ENCODE data around the gene ATP12A.

DNA sequence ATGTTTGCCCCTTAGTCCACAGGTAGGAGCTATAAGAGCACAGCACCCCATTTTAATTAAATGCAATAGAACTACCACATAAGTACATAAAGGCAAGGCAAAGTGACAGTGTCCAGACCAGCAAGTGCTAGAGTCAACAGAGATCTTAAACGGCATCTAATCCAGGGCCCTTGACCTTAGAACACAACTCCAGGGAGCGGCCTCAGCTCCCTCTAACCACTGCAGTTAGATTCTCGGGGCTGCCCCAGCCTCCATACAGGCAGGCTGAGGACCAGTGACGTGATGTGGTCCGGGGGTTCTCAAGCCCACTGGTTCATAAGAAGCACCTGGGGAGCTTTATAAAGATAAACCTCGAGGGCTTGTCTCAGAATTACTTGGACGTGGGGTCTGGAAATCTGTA is 10.0 kb upstream of the ATP12A start:
- no peak for TF ChIP-seq EZH2 (IDR thresholded peaks at IDR 0.05; ENCODE audit: borderline replicate concordance, low read depth, low read length, poor library complexity, severe bottlenecking)
- TF ChIP-seq, protein P1, sequence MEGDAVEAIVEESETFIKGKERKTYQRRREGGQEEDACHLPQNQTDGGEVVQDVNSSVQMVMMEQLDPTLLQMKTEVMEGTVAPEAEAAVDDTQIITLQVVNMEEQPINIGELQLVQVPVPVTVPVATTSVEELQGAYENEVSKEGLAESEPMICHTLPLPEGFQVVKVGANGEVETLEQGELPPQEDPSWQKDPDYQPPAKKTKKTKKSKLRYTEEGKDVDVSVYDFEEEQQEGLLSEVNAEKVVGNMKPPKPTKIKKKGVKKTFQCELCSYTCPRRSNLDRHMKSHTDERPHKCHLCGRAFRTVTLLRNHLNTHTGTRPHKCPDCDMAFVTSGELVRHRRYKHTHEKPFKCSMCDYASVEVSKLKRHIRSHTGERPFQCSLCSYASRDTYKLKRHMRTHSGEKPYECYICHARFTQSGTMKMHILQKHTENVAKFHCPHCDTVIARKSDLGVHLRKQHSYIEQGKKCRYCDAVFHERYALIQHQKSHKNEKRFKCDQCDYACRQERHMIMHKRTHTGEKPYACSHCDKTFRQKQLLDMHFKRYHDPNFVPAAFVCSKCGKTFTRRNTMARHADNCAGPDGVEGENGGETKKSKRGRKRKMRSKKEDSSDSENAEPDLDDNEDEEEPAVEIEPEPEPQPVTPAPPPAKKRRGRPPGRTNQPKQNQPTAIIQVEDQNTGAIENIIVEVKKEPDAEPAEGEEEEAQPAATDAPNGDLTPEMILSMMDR (conservative IDR thresholded peaks at IDR 0.05; ENCODE audit: low read depth, low read length) = no peak

Measured in A673 (cell line).